Liver (tissue), 9 donors: ENCODE results near the gene TMEM14A. TPM values are rescaled to one million over a fixed set of nuclear protein-coding genes. Genes with fewer than 3 reads are reported as not detected.

Experiments used
- DNase-seq: peaks from one replicate; pipeline ENCODE4 v3.0.0-alpha.2; 2017; ENCODE audit warnings: low spot score
- H3K27ac ChIP-seq, 2 donors: one replicate each; pipeline ENCODE4 v1.7.0; 2013; ENCODE audit warnings: inconsistent platforms in 2 of 2, low read length in 2 of 2, control low read depth in 1 of 2, low read depth in 1 of 2, mild to moderate bottlenecking in 1 of 2
- H3K27me3 ChIP-seq, 4 donors: one replicate each; pipeline versions ENCODE4 v1.6.1 to v1.7.0; 2013; ENCODE audit warnings: low read length in 3 of 4, inconsistent platforms in 1 of 4, mild to moderate bottlenecking in 1 of 4, moderate library complexity in 1 of 4; ENCODE audit not compliant: control insufficient read depth in 4 of 4, insufficient read depth in 4 of 4
- H3K36me3 ChIP-seq, 4 donors: one replicate each; pipeline versions ENCODE4 v1.6.1 to v1.7.0; 2013; ENCODE audit warnings: low read length in 3 of 4, mild to moderate bottlenecking in 3 of 4, low read depth in 1 of 4, moderate library complexity in 1 of 4; ENCODE audit not compliant: control insufficient read depth in 4 of 4, insufficient read depth in 3 of 4
- H3K4me1 ChIP-seq, 4 donors: one replicate each; pipeline versions ENCODE4 v1.6.1 to v1.7.0; 2013; ENCODE audit warnings: low read length in 3 of 4, mild to moderate bottlenecking in 3 of 4, moderate library complexity in 1 of 4; ENCODE audit not compliant: control insufficient read depth in 4 of 4, insufficient read depth in 4 of 4
- H3K4me3 ChIP-seq, 3 donors: one replicate each; pipeline versions ENCODE4 v1.6.1 to v1.7.0; 2013; ENCODE audit warnings: low read length in 3 of 3, control low read depth in 1 of 3, low read depth in 1 of 3, mild to moderate bottlenecking in 1 of 3
- H3K9ac ChIP-seq, 2 donors: one replicate each; pipeline ENCODE4 v1.7.0; 2013; ENCODE audit warnings: low read length in 2 of 2, mild to moderate bottlenecking in 2 of 2, moderate library complexity in 2 of 2, control low read depth in 1 of 2, low read depth in 1 of 2
- H3K9me3 ChIP-seq, 4 donors: one replicate each; pipeline versions ENCODE4 v1.6.1 to v1.7.0; 2013; ENCODE audit warnings: low read length in 3 of 4; ENCODE audit not compliant: control insufficient read depth in 4 of 4
- EGR1 ChIP-seq, 2 donors: IDR thresholded peaks; 2 replicates each; pipeline ENCODE4 v1.6.1; 2016 to 2018; ENCODE audit warnings: antibody characterized with exemption in 2 of 2, low read depth in 2 of 2
- FOXA1 ChIP-seq: IDR thresholded peaks from 2 replicates; pipeline ENCODE4 v1.6.1; 2016; ENCODE audit warnings: antibody characterized with exemption
- FOXA2 ChIP-seq: IDR thresholded peaks from 2 replicates; pipeline ENCODE4 v1.6.1; 2016; ENCODE audit warnings: antibody characterized with exemption
- GABPA ChIP-seq, 2 donors: IDR thresholded peaks in 1 of 2; conservative IDR thresholded peaks in 1 of 2; 2 replicates each; pipeline ENCODE4 v1.6.1; 2016; ENCODE audit warnings: antibody characterized with exemption in 2 of 2, mild to moderate bottlenecking in 1 of 2, moderate library complexity in 1 of 2
- HNF4A ChIP-seq, 2 donors: conservative IDR thresholded peaks; 2 replicates each; pipeline ENCODE4 v1.6.1; 2016; ENCODE audit warnings: antibody characterized with exemption in 2 of 2, mild to moderate bottlenecking in 2 of 2
- HNF4G ChIP-seq: IDR thresholded peaks from 2 replicates; pipeline ENCODE4 v1.6.1; 2016; ENCODE audit warnings: antibody characterized with exemption
- JUND ChIP-seq, 2 donors: IDR thresholded peaks; 2 replicates each; pipeline ENCODE4 v1.6.1; 2016; ENCODE audit warnings: antibody characterized with exemption in 2 of 2
- NR2F2 ChIP-seq: IDR thresholded peaks from 2 replicates; pipeline ENCODE4 v1.6.1; 2016; ENCODE audit warnings: antibody characterized with exemption
- RAD21 ChIP-seq, 2 donors: IDR thresholded peaks; 2 replicates each; pipeline ENCODE4 v1.6.1; 2016; ENCODE audit warnings: antibody characterized with exemption in 2 of 2, mild to moderate bottlenecking in 2 of 2
- REST ChIP-seq: IDR thresholded peaks from 2 replicates; pipeline ENCODE4 v1.6.1; 2016; ENCODE audit warnings: antibody characterized with exemption, mild to moderate bottlenecking
- RXRA ChIP-seq, 2 donors: IDR thresholded peaks; 2 replicates each; pipeline ENCODE4 v1.6.1; 2017 to 2018; ENCODE audit warnings: antibody characterized with exemption in 2 of 2, mild to moderate bottlenecking in 1 of 2
- SP1 ChIP-seq: IDR thresholded peaks from 2 replicates; pipeline ENCODE4 v1.6.1; 2018; ENCODE audit warnings: antibody characterized with exemption, mild to moderate bottlenecking
- TAF1 ChIP-seq: conservative IDR thresholded peaks from 2 replicates; pipeline ENCODE4 v1.6.1; 2016; ENCODE audit warnings: antibody characterized with exemption, mild to moderate bottlenecking
- YY1 ChIP-seq: IDR thresholded peaks from 2 replicates; pipeline ENCODE4 v1.6.1; 2016; ENCODE audit warnings: antibody characterized with exemption, mild to moderate bottlenecking
- WGBS: extraction: QIAGEN DNeasy Blood & Tissue Kit; methylation state at CpG from one replicate; pipeline ENCODE4 v1.1.7; 2013; 5-methylcytosine and 5-hydroxymethylcytosine counted together
- polyA plus RNA-seq, 2 donors: library from polyadenylated mRNA; stranded (reverse) in 1 of 2; unstranded in 1 of 2; fragments of 200-250 nt in 1 of 2; fragments of >200 nt in 1 of 2; fragmentation: Nextera tagmentation in 1 of 2; extraction: Ambion mirVana in 1 of 2; gene quantifications; one replicate each; pipeline versions ENCODE4 v1.2.1 to v1.2.3, GENCODE V29; 2013 to 2015
- total RNA-seq, 2 donors: library from RNA; depleted of rRNA; stranded (reverse); fragments of >200 nt; gene quantifications; one replicate each; pipeline ENCODE4 v1.2.3, GENCODE V29; 2014
- TF ChIP-seq, protein P1 (sequence below): IDR thresholded peaks from 2 replicates; pipeline ENCODE4 v1.6.1; 2016; ENCODE audit warnings: antibody characterized with exemption
- TF ChIP-seq, protein P2 (sequence below): IDR thresholded peaks from 2 replicates; pipeline ENCODE4 v1.6.1; 2016; ENCODE audit warnings: antibody characterized with exemption
- TF ChIP-seq, protein P3 (sequence below): IDR thresholded peaks from 2 replicates; pipeline ENCODE4 v1.6.1; 2016; ENCODE audit warnings: antibody characterized with exemption
- TF ChIP-seq, protein P4 (sequence below): fragments of 150-350 bp; IDR thresholded peaks from 2 replicates; pipeline ENCODE4 v1.5.1; 2017; ENCODE audit warnings: improper control_type of control experiment, low read depth, low read length; ENCODE audit not compliant: missing input control
- donor health status: healthy.
- donor health status: healthy.
- donor health status: healthy.
- donor health status: healthy.
- donor health status: healthy.

TMEM14A gene
- total and polyA plus RNA-seq, 4 donors, result 15.6 to 63.6 (median 22.9) TPM

- peaks cover 23 to 62% (median 54%) of the 10 kb centered on the region in 4 donors for H3K4me1 ChIP-seq
- 90% methylated on average over 1 of the region's 1 CpG for WGBS
- H3K27ac ChIP-seq, result no peak overlapping the region
- no peak overlapping the region for H3K9ac ChIP-seq
- TF ChIP-seq JUND (IDR thresholded peaks at IDR 0.05) (no peak), YY1 (no peak), FOXA2 (no peak), RAD21 (IDR thresholded peaks at IDR 0.05) (no peak), TAF1 (no peak), EGR1 (IDR thresholded peaks at IDR 0.05; ENCODE audit: low read depth in 2 of 2) (no peak), NR2F2 (no peak), RXRA (IDR thresholded peaks at IDR 0.05) (no peak), FOXA1 (no peak), SP1 (no peak), HNF4A (conservative IDR thresholded peaks at IDR 0.05) (no peak), REST (no peak), HNF4G (no peak), GABPA (IDR thresholded peaks at IDR 0.05 in 1 of 2, conservative IDR thresholded peaks at IDR 0.05 in 1 of 2) (no peak)
- TF ChIP-seq, protein P1, sequence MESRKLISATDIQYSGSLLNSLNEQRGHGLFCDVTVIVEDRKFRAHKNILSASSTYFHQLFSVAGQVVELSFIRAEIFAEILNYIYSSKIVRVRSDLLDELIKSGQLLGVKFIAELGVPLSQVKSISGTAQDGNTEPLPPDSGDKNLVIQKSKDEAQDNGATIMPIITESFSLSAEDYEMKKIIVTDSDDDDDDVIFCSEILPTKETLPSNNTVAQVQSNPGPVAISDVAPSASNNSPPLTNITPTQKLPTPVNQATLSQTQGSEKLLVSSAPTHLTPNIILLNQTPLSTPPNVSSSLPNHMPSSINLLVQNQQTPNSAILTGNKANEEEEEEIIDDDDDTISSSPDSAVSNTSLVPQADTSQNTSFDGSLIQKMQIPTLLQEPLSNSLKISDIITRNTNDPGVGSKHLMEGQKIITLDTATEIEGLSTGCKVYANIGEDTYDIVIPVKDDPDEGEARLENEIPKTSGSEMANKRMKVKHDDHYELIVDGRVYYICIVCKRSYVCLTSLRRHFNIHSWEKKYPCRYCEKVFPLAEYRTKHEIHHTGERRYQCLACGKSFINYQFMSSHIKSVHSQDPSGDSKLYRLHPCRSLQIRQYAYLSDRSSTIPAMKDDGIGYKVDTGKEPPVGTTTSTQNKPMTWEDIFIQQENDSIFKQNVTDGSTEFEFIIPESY, result no peak
- TF ChIP-seq, protein P2, sequence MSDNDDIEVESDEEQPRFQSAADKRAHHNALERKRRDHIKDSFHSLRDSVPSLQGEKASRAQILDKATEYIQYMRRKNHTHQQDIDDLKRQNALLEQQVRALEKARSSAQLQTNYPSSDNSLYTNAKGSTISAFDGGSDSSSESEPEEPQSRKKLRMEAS, result no peak
- TF ChIP-seq, protein P3, sequence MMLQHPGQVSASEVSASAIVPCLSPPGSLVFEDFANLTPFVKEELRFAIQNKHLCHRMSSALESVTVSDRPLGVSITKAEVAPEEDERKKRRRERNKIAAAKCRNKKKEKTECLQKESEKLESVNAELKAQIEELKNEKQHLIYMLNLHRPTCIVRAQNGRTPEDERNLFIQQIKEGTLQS, result no peak
- TF ChIP-seq, protein P4, sequence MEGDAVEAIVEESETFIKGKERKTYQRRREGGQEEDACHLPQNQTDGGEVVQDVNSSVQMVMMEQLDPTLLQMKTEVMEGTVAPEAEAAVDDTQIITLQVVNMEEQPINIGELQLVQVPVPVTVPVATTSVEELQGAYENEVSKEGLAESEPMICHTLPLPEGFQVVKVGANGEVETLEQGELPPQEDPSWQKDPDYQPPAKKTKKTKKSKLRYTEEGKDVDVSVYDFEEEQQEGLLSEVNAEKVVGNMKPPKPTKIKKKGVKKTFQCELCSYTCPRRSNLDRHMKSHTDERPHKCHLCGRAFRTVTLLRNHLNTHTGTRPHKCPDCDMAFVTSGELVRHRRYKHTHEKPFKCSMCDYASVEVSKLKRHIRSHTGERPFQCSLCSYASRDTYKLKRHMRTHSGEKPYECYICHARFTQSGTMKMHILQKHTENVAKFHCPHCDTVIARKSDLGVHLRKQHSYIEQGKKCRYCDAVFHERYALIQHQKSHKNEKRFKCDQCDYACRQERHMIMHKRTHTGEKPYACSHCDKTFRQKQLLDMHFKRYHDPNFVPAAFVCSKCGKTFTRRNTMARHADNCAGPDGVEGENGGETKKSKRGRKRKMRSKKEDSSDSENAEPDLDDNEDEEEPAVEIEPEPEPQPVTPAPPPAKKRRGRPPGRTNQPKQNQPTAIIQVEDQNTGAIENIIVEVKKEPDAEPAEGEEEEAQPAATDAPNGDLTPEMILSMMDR, result no peak
- no peaks in the 10 kb centered on the region for H3K9me3 ChIP-seq
- DNase-seq, result no peak
- no peaks in the 10 kb centered on the region for H3K36me3 ChIP-seq
- no peak overlapping the region for H3K4me3 ChIP-seq
- no peaks in the 10 kb centered on the region for H3K27me3 ChIP-seq
Observed at GRCh38 chr6:52729576-52729975, 58.7 kb downstream of the TMEM14A start.
